K562 (cell line): Measurements from ENCODE around the gene VKORC1. TPM values are rescaled to one million over a fixed set of nuclear protein-coding genes. Genes with fewer than 3 reads are reported as not detected.
A peak's percentile ranks its signal among the peaks of the same experiment; 100 is the strongest.

Experiments
- BHLHE40 ChIP-seq: IDR thresholded peaks from 2 replicates; pipeline ENCODE4 v1.6.1; 2011; ENCODE audit warnings: low read length, improper control_type of control experiment
- CBFA2T3 ChIP-seq: fragments of 450-650 bp; IDR thresholded peaks from 2 replicates; pipeline ENCODE4 v1.6.1; 2017
- CTBP1 ChIP-seq: fragments of 450-650 bp; IDR thresholded peaks from 2 replicates; pipeline ENCODE4 v1.6.1; 2016; ENCODE audit warnings: borderline replicate concordance
- HDGF ChIP-seq: fragments of 450-650 bp; IDR thresholded peaks from 2 replicates; pipeline ENCODE4 v1.6.1; 2016
- IFI16 ChIP-seq: fragments of 250-450 bp; sonication (Bioruptor Pico); IDR thresholded peaks from 2 replicates; pipeline ENCODE4 v2.1.2; 2022; ENCODE audit warnings: mild to moderate bottlenecking, inconsistent platforms
- JUND ChIP-seq, 2 experiments: IDR thresholded peaks; 2 replicates in 1 of 2; 3 replicates in 1 of 2; pipeline ENCODE4 v1.6.1; 2011; ENCODE audit warnings: borderline replicate concordance in 2 of 2, low read depth in 2 of 2, low read length in 2 of 2, improper control_type of control experiment in 1 of 2, missing biosample characterization in 1 of 2, missing genetic modification characterization in 1 of 2, missing genetic modification reagents in 1 of 2
- KDM1A ChIP-seq, 2 experiments: fragments of 450-650 bp; IDR thresholded peaks; 2 replicates each; pipeline ENCODE4 v1.6.1; 2016; ENCODE audit warnings: mild to moderate bottlenecking in 2 of 2
- KLF1 ChIP-seq: fragments of 450-650 bp; IDR thresholded peaks from 2 replicates; pipeline ENCODE4 v1.6.1; 2016; ENCODE audit warnings: missing genetic modification characterization, missing compliant biosample characterization
- NR2C1 ChIP-seq, 2 experiments: fragments of 450-650 bp; IDR thresholded peaks; 2 replicates each; pipeline ENCODE4 v1.6.1; 2017; ENCODE audit warnings: mild to moderate bottlenecking in 2 of 2, antibody characterized with exemption in 1 of 2, inconsistent platforms in 1 of 2, missing compliant biosample characterization in 1 of 2, missing genetic modification characterization in 1 of 2
- NR2C2 ChIP-seq, 2 experiments: fragments of 200-800 bp in 1 of 2; sonication (Bioruptor generic) in 1 of 2; sonication (generic) in 1 of 2; formaldehyde crosslinking in 1 of 2; IDR thresholded peaks; 2 replicates each; pipeline versions ENCODE4 v1.6.1 to v1.8.0; 2016 to 2022; ENCODE audit warnings: mild to moderate bottlenecking in 1 of 2, missing compliant biosample characterization in 1 of 2, missing genetic modification characterization in 1 of 2, missing genetic modification reagents in 1 of 2
- PRMT5 ChIP-seq: sonication (generic); formaldehyde crosslinking; IDR thresholded peaks from 2 replicates; pipeline ENCODE4 v1.5.0; 2020; ENCODE audit warnings: missing genetic modification reagents
- PYGO2 ChIP-seq: fragments of 450-650 bp; IDR thresholded peaks from 2 replicates; pipeline ENCODE4 v1.6.1; 2016; ENCODE audit warnings: mild to moderate bottlenecking, missing genetic modification characterization, moderate library complexity, missing compliant biosample characterization
- RBBP5 ChIP-seq: fragments of 200-600 bp; sonication (generic); IDR thresholded peaks from 2 replicates; pipeline ENCODE4 v1.6.1; 2012; ENCODE audit warnings: borderline replicate concordance, mild to moderate bottlenecking, low read length, control low read depth, inconsistent platforms; ENCODE audit not compliant: insufficient read depth, poor library complexity, severe bottlenecking
- RCOR1 ChIP-seq, 2 experiments: IDR thresholded peaks; 2 replicates each; pipeline ENCODE4 v1.6.1; 2012; ENCODE audit warnings: low read depth in 2 of 2, low read length in 2 of 2, borderline replicate concordance in 1 of 2, improper control_type of control experiment in 1 of 2
- RFX5 ChIP-seq: IDR thresholded peaks from 2 replicates; pipeline ENCODE4 v1.6.1; 2011; ENCODE audit warnings: low read depth, mild to moderate bottlenecking, improper control_type of control experiment, low read length
- SMARCA4 ChIP-seq: fragments of 450-650 bp; IDR thresholded peaks from 2 replicates; pipeline ENCODE4 v1.6.1; 2016
- TBL1XR1 ChIP-seq, 2 experiments: IDR thresholded peaks; 2 replicates each; pipeline ENCODE4 v1.6.1; 2012; ENCODE audit warnings: improper control_type of control experiment in 2 of 2, low read length in 2 of 2, mild to moderate bottlenecking in 1 of 2
- TOE1 ChIP-seq, 2 experiments: fragments of 450-650 bp in 1 of 2; sonication (generic) in 1 of 2; formaldehyde crosslinking in 1 of 2; IDR thresholded peaks; 2 replicates each; pipeline versions ENCODE4 v1.7.1 to v1.8.0; 2016 to 2022; ENCODE audit warnings: borderline replicate concordance in 2 of 2, mild to moderate bottlenecking in 2 of 2, antibody characterized with exemption in 1 of 2, inconsistent platforms in 1 of 2, low read depth in 1 of 2, missing genetic modification reagents in 1 of 2, moderate library complexity in 1 of 2
- ZNF584 ChIP-seq: fragments of 200-800 bp; sonication (Bioruptor generic); IDR thresholded peaks from 2 replicates; pipeline ENCODE4 v1.6.1; 2016; ENCODE audit warnings: low read depth, mild to moderate bottlenecking, missing genetic modification characterization, missing compliant biosample characterization
- polyA plus RNA-seq, 8 experiments: library from polyadenylated mRNA; depleted of rRNA in 4 of 8; stranded (reverse) in 5 of 8; unstranded in 3 of 8; fragments of >200 nt; fragmentation: Nextera tagmentation in 2 of 8; fragmentation: Illumina TruSeq in 1 of 8; extraction: Ambion mirVana in 2 of 8; extraction: Trizol in 1 of 8; gene quantifications; 2 replicates each; pipeline versions ENCODE4 v1.2.1 to v1.2.3, GENCODE V29; 2011 to 2014; ENCODE audit warnings: inconsistent platforms in 1 of 8, missing spikeins in 1 of 8
- total RNA-seq, 7 experiments: library from RNA; depleted of rRNA in 6 of 7; stranded (reverse); fragments of >200 nt in 6 of 7; fragmentation: Illumina TruSeq in 2 of 7; extraction: Trizol in 2 of 7; gene quantifications; 2 replicates each; pipeline versions ENCODE4 v1.2.1 to v1.2.3, GENCODE V29; 2011 to 2021; ENCODE audit warnings: low replicate concordance in 1 of 7
- TF ChIP-seq, protein P1 (sequence below): sonication (generic); formaldehyde crosslinking; IDR thresholded peaks from 2 replicates; pipeline ENCODE4 v1.8.0; 2022; ENCODE audit warnings: mild to moderate bottlenecking, missing genetic modification reagents, borderline replicate concordance
- TF ChIP-seq, protein P2 (sequence below): sonication (generic); formaldehyde crosslinking; IDR thresholded peaks from 2 replicates; pipeline ENCODE4 v1.8.0; 2022; ENCODE audit warnings: missing genetic modification reagents, mild to moderate bottlenecking, moderate library complexity, borderline replicate concordance
- TF ChIP-seq, protein P3 (sequence below): fragments of 250-450 bp; sonication (Bioruptor Pico); IDR thresholded peaks from 2 replicates; pipeline ENCODE4 v1.5.0; 2021

Gene VKORC1
- total and polyA plus RNA-seq, 9 of the 15 experiments (the other 6 are each of a cell fraction or from before 2014, with no cell fraction given): 30.0 to 119 (median 62.1) TPM

DNA sequence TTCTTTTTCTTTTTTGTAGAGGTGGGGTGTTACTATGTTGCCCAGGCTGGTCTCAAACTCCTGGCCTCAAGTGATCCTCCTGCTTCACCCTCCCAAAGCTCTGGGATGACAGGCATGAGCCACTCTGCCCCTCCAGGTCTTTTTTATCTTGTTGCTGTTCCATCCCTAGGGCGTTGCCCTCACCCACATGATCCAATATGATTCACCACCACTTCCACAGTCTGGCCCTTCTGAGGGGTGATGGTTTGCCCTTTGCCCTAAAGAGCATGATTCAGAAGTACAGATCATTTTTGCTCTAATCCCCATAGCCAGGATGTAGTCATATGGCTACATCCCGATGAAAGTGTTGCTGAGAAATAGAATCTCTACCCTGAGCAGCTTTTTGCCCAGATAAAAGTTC lies 42.5 kb downstream of the VKORC1 start (continued):
- TF ChIP-seq, protein P1, sequence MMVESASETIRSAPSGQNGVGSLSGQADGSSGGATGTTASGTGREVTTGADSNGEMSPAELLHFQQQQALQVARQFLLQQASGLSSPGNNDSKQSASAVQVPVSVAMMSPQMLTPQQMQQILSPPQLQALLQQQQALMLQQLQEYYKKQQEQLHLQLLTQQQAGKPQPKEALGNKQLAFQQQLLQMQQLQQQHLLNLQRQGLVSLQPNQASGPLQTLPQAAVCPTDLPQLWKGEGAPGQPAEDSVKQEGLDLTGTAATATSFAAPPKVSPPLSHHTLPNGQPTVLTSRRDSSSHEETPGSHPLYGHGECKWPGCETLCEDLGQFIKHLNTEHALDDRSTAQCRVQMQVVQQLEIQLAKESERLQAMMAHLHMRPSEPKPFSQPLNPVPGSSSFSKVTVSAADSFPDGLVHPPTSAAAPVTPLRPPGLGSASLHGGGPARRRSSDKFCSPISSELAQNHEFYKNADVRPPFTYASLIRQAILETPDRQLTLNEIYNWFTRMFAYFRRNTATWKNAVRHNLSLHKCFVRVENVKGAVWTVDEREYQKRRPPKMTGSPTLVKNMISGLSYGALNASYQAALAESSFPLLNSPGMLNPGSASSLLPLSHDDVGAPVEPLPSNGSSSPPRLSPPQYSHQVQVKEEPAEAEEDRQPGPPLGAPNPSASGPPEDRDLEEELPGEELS: no peak
- TF ChIP-seq PRMT5 (CRISPR knock-in tag) (no peak), SMARCA4 (peak; percentile 36; the same call in 1 of the 2 replicates), ZNF584 (no peak), PYGO2 (tag) (no peak), RFX5 (no peak), HDGF (no peak), CTBP1 (peak; percentile 75; the same call in 1 of the 2 replicates), BHLHE40 (peak; percentile 7; the same call in 1 of the 2 replicates), IFI16 (CRISPR knock-in tag) (no peak), KDM1A (IDR thresholded peaks at IDR 0.05) (peak; percentile 66 to 71; a peak in 3 of 4 replicates), TBL1XR1 (IDR thresholded peaks at IDR 0.05; ENCODE audit: low read length in 2 of 2) (0 out of 4 replicates have a peak, but pooled peaks of 1 of the 2 experiments have one; percentile 16), NR2C2 (CRISPR knock-in tag; IDR thresholded peaks at IDR 0.05) (no peak), NR2C2 (tag; IDR thresholded peaks at IDR 0.05) (peak; percentile 84), CBFA2T3 (peak; percentile 41), RCOR1 (IDR thresholded peaks at IDR 0.05; ENCODE audit: borderline replicate concordance in 1 of 2, low read depth in 2 of 2, low read length in 2 of 2) (peak in 1 of 2 experiments; percentile 79; a peak in 1 of 4 replicates), RBBP5 (no peak), JUND (IDR thresholded peaks at IDR 0.05; ENCODE audit: borderline replicate concordance, low read depth, low read length) (peak; percentile 79; the same call in 1 of the 2 replicates), JUND (tag; IDR thresholded peaks at IDR 0.05; ENCODE audit: borderline replicate concordance, low read depth, low read length) (peak; percentile 59; the same call in 1 of the 3 replicates), KLF1 (tag) (0 out of 2 replicates have a peak, but pooled peaks have one; percentile 36), TOE1 (IDR thresholded peaks at IDR 0.05; ENCODE audit: borderline replicate concordance) (peak; percentile 21; the same call in 1 of the 2 replicates), TOE1 (CRISPR knock-in tag; IDR thresholded peaks at IDR 0.05; ENCODE audit: borderline replicate concordance, low read depth) (no peak), NR2C1 (IDR thresholded peaks at IDR 0.05) (no peak), NR2C1 (tag; IDR thresholded peaks at IDR 0.05) (peak; percentile 57)
- TF ChIP-seq, protein P2, sequence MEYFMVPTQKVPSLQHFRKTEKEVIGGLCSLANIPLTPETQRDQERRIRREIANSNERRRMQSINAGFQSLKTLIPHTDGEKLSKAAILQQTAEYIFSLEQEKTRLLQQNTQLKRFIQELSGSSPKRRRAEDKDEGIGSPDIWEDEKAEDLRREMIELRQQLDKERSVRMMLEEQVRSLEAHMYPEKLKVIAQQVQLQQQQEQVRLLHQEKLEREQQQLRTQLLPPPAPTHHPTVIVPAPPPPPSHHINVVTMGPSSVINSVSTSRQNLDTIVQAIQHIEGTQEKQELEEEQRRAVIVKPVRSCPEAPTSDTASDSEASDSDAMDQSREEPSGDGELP (CRISPR knock-in tag): 0 out of 2 replicates have a peak, but pooled peaks have one; percentile 11
- TF ChIP-seq, protein P3, sequence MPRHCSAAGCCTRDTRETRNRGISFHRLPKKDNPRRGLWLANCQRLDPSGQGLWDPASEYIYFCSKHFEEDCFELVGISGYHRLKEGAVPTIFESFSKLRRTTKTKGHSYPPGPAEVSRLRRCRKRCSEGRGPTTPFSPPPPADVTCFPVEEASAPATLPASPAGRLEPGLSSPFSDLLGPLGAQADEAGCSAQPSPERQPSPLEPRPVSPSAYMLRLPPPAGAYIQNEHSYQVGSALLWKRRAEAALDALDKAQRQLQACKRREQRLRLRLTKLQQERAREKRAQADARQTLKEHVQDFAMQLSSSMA (CRISPR knock-in tag): no peak
